Muscle of arm (tissue), 12 donors: ENCODE measurements around the gene GTF3C1. TPM values are rescaled to one million over a fixed set of nuclear protein-coding genes. Genes with fewer than 3 reads are reported as not detected.

Experiments
- DNase-seq: peaks from one replicate; pipeline ENCODE4 v3.0.0-alpha.2; 2013
- polyA plus RNA-seq, 12 donors: library from polyadenylated mRNA; unstranded; fragments of 120-200 nt; gene quantifications; one replicate each; pipeline ENCODE4 v1.2.1, GENCODE V29; 2013; ENCODE audit not compliant: insufficient read length in 12 of 12

The GTF3C1 gene
- polyA plus RNA-seq, 12 donors = 23.4 to 72.1 (median 43.2) TPM; not detected in 1

DNA sequence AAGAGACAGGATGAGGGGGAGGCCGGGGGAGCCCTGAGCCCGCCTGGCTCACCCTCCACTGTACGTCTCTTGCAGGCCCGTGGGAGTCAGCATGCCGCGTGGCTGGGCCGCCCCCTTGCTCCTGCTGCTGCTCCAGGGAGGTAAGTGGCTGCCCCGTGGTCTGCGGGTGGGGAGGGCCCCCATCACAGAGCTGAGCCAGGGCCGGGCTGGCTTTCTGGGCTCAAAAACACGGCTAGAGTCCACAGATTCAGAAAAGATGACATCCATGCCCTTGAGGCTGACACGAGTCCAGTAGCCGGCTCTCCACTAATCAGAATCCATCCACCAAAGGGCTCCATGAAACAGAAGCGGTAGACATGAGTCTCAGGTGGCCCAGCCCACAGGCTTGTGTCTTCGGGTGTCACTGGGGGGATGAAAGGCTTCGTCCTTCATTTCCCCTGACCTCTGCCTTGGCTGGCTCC is 119.7 kb downstream of the GTF3C1 start:
- no peak for DNase-seq

DNA sequence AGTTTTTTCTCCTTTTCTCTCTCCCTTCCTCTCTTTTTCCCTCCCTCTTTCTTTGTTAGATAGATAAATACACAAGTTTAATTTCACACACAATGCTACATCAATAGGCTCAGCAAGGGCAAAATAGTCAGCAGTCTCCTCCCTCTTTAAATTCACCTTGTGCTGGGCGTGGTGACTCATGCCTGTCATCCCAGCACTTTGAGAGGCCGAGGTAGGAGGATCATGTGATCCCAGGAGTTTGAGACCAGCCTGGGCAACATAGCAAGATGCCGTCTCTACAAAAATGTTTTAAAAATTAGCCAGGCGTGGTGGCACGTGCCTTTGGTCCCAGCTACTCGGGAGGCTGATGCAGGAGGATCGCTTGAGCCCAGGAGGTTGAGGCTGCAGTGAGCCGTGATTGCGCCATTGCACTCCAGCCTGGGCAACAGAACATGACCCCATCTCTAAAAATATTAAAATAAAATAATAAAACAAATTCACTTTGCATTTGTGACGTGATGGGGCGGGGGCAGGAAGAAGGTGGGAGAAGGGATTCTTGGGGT is 120.3 kb downstream of the GTF3C1 start:
- DNase-seq = no peak

- no peak for DNase-seq
Observed at GRCh38 chr16:27428026-27428785, 121.5 kb downstream of the GTF3C1 start.

GRCh38 chr16:27427538-27427937 is 122.2 kb downstream of the GTF3C1 start:
- no peak for DNase-seq

DNA sequence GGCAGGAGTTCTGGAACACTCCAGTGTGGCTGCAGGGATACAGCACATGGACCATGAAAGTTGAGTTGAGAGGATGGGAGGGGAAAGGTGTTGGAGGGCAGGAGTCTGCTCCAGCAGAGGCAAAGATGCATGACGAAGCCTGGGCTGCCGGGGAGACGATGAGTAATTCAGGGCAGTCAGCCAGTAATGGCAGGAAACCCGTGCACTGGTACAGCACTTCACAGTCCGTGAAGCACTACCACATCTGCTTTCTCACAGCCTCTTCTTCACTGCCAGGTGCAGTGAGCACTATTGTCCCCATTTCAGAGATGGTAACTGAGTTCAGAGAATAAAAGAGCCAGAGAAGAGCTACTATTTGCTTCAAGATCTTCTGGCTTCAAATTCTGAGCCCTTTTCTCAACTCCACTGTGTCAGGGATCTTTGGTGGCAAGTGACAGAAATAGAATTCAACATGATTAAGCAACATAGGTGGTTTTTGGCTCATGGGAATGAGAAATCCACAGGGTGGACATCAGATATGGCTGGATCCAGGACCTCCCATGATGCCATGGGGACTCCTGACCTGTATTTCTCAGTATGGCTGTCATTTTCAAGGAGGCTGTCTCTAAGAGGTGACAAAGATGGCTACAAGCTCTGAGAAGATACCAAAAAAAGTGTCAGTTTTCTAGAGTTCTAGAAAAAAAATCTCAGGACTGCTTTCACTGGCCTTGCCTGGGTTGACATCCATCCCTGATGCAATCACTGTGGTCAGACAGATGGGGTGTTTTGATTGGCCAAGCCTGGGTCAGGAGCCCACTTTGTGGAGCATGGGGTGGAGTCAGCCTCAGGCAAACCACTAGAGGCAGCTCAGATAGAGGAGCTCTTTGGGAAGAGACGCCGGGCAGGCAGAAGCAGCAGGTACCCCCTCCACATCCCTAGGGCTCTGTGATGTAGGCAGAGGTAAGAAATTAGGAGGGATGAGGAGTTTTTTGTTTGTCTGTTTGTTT is 123.0 kb downstream of the GTF3C1 start:
- DNase-seq = no peak

- no peak for DNase-seq
Observed at GRCh38 chr16:27425961-27426360, 123.8 kb downstream of the GTF3C1 start.

GRCh38 chr16:27424772-27425498 is 124.8 kb downstream of the GTF3C1 start:
- no peak for DNase-seq

- no peak for DNase-seq
Observed at GRCh38 chr16:27421961-27422740, 127.6 kb downstream of the GTF3C1 start.

GRCh38 chr16:27417047-27417671 is 132.6 kb downstream of the GTF3C1 start:
- no peak for DNase-seq

DNA sequence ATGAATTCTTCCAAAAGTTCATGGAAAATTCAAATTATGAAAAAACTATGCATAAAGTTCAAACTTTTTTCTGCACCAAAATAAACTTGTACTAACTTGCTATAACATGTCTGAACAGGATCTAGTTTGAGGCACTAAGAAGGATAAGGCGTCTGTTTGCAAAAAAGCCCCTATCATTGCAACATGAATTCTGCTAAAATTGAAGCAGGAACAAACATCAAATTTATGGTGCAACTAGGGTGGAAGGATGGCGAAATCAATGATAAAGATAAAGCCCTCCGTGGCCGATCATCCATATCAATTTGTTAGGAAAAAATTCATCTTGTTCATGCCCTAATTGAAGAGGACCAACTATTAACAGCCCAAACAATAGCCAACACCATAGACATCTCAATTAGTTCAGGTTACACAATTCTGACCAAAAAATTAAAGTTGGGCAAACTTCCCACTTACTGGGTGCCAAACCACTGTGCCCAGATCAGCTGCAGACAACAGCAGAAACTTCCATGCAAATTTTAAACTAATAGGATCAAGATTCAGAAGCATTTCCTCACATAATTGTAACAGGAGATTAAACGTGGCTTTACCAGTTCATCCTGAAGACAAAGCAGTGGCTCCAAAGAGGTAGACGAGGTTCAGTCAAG is 134.8 kb downstream of the GTF3C1 start:
- no peak for DNase-seq

- no peak for DNase-seq
Observed at GRCh38 chr16:27413956-27414355, 135.8 kb downstream of the GTF3C1 start.

DNA sequence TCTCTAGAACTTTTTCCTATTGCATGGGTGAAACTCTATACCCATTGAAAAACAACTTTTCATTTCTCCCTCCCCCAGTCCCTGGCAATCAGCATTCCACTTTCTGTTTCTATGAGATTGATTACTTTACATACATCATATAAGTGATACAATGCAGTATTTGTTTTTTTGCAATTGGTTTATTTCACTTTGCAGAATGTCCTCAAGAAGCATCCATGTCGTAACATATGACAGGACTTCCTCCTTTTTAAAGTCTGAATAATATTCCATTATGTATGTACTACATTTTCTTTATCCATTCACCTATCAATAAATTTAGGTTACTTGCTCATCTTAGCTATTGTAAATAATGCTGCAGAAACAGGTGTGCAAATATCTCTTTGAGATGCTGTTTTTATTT is 139.0 kb downstream of the GTF3C1 start:
- DNase-seq = no peak

Other genes with a start within 250 kb of the GTF3C1 start
- gene IL4R, start 235.9 kb downstream of the GTF3C1 start, polyA plus RNA-seq = 10 to 100 TPM in 9 of 12 donors, 1 to 10 TPM in 2, not detected in 1; 8.6 to 39.4 (median 13.2) TPM
- gene IL21R, start 147.7 kb downstream of the GTF3C1 start, polyA plus RNA-seq = 1 to 10 TPM in 1 of 12 donors, under 1 TPM in 9, not detected in 2; 0.16 to 1.1 (median 0.37) TPM
- gene KATNIP, start 231 bp upstream of the GTF3C1 start, polyA plus RNA-seq = 10 to 100 TPM in 1 of 12 donors, 1 to 10 TPM in 10, not detected in 1; 4.0 to 12.8 (median 8.1) TPM